GM03348 (cell line): ENCODE data around the gene SRGN.
"Not testable (repeated sequence)": the region's sequence is repeated elsewhere in the genome, so short reads cannot be mapped to it uniquely, and the experiment has no call there.

Source experiments
- DNase-seq: peaks from one replicate; pipeline ENCODE4 v3.0.0; 2012; ENCODE audit warnings: low spot score

The SRGN gene

DNA sequence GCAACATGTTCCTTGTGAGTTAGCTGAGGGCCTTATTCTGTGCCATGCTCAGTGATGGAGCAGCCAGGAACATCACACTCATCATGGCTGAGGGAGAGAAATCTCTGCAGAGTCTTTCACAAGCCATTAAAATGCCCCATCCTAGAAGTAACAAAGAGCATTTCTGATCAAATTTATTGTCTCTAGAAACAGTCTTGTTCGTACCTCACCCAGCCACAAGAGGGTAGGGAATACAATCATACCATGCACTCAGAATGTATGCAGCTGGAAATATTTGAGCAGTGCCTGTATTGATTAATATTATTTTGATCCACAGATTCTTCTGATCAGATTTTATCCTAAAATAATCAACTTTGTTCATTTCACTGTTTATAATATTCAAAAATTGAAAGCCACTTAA, 53.4 kb downstream of the SRGN start:
- DNase-seq: no peak

DNA sequence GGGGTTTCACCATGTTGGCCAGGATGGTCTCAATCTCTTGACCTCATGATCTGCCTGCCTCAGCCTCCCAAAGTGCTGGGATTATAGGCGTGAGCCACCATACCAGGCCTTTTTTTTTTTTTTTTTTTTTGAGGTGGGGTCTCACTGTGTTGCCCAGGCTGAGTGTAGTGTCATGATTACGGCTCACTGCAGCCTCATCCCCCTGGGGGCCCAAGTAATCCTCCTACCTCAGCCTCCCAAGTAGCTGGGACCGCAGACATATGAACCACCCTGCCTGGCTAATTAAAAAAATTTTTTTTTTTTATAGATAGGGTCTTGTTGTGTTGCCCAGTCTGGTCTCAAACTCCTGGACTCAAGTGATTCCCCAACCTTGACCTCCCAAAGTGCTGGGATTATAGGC, 54.2 kb downstream of the SRGN start:
- DNase-seq: not testable (repeated sequence)

DNA sequence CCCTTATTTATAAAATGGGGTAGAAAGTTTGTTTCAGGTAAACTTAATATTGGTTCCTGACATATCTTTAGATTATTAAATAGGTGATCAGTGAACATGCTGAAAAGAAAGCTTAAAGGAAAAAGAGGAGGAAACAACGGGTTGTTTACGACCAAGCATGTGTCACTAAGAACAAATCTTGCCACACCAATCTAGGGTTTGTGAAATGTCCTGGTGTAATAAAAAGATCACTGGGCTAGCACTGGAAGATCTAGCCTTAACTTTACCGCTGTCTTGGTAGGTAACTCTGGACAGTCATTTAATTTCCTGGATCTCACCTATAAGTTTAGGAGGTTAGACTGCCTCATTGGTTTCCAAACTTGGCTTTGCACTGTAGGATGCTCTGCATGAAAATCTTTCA, 55.1 kb downstream of the SRGN start:
- no peak for DNase-seq

DNA sequence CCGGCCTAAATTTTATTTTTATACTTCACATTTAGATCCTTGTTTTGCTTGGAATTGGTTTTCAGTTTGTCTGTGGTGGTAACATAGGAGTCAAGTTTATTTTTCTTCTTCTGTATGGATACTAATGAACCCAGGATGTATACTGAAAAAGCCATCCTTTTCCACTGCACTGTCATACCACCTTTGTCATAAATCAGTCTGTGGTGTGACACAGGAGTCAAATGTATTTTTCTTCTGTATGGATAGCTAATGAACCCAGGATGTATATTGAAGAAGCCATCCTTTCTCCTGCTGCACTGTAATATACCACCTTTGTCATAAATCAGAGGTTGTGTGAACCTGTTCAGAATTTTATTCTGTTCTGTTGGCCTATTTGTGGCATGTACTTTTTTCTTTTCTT, 57.4 kb downstream of the SRGN start:
- no peak for DNase-seq

DNA sequence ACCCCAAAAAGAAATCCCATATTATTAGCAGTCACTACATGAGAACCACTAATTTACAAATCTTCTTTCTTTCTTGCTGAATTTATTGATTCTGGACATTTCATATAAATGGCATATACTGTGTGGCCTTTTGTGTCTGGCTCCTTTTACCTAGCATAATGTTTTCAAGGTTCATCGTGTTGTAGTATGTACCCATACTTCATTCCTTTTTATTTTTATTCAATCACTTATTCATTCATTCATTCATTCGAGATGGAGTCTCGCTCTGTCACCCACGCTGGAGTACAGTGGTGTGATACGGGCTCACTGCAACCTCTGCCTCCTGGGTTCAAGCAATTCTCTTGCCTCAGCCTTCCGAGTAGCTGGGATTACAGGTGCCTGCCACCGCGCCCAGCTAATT, 58.0 kb downstream of the SRGN start:
- no peak for DNase-seq

DNA sequence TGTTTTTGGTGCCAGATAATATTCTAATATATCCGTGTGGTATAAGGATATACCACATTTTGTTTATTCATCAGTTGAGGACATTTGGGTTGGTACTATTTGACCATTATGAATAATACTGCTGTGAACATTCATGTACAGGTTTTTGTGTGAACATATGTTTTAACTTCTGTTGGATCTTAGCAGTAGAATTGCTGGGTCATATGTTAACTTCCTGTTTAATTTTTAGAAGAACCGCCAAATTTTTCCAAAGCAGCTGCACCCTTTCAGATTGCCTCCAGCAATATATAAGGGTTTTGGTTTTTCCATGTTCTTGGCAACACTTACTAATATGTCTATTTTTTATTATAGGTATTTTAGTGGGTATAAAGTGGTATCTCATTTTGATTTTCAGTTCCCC, 58.9 kb downstream of the SRGN start:
- DNase-seq: no peak

DNA sequence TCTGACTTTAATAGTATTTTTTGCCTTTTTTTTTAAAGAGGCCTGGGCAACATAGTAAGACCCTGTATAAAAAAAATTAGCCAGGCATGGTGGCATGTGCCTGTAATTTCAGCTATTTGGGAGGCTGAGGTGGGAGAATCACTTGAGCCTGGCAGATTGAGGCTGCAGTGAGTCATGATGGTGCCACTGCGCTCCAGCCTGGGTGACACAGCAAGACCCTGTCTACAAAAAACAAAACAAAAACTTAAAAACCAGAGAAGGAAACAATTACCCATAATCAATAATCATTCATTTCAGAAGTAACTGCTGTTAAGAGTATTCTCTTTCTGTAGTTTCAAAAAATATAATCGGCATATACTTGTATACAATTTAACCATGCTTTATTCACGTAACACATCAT, 64.1 kb downstream of the SRGN start:
- no peak for DNase-seq

DNA sequence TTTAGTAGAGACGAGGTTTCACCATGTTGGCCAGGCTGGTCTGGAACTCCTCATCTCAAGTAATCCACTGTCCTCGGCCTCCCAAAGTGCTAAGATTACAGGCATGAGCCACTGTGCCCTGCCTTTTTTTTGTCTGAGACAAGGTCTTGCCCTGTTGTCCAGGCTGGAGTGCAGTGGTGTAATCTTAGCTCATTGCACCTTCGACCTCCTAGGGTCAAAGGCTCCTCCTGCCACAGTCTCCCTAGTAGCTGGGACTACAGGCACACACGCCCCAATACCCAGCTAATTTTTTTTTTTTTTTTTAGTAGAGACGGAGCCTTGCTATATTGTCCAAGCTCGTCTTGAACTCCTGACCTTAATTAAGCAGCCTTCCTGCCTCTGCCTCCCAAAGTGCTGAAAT, 65.3 kb downstream of the SRGN start:
- no peak for DNase-seq
